ENCODE data around the gene USP8. TPM values are rescaled to one million over a fixed set of nuclear protein-coding genes. Genes with fewer than 3 reads are reported as not detected.
"Not testable (repeated sequence)": the region's sequence is repeated elsewhere in the genome, so short reads cannot be mapped to it uniquely, and the experiment has no call there.

Gene USP8
- total RNA-seq, 1 experiment from 2014 or later, result 62.1 TPM

- Histone ChIP-seq H3K4me3 (ENCODE audit: low read length) (peak overlapping the region; percentile 81), H3K79me2 (ENCODE audit: low read length) (peaks cover 65% of the 10 kb centered on the region), H3K4me2 (ENCODE audit: low read depth, low read length, poor library complexity, severe bottlenecking) (peak overlapping the region; percentile 98), H3K4me1 (ENCODE audit: low read length) (peaks cover 23% of the 10 kb centered on the region), H3K9ac (ENCODE audit: low read length) (peak overlapping the region; percentile 79)
- H3K36me3 ChIP-seq (ENCODE audit: insufficient read depth, low read length); H3K27ac ChIP-seq (ENCODE audit: low read length); H2AFZ ChIP-seq (ENCODE audit: low read length); H3K27me3 ChIP-seq (ENCODE audit: low read length); H3K9me2 ChIP-seq (replicated peaks; ENCODE audit: insufficient read depth, low read length); H4K20me1 ChIP-seq (ENCODE audit: insufficient read depth, low read depth, low read length); DNase-seq; H3K9me3 ChIP-seq (ENCODE audit: low read length): not testable (repeated sequence)
Observed at GRCh38 chr15:50425678-50426246, 1.6 kb downstream of the USP8 start.

- Histone ChIP-seq H2AFZ (ENCODE audit: low read length) (no peak overlapping the region), H3K4me2 (ENCODE audit: low read depth, low read length, poor library complexity, severe bottlenecking) (no peak overlapping the region), H4K20me1 (ENCODE audit: insufficient read depth, low read depth, low read length) (0 out of 2 replicates have a peak, but pooled peaks cover 4% of the 10 kb centered on the region), H3K79me2 (ENCODE audit: low read length) (peaks cover 71% of the 10 kb centered on the region), H3K9me2 (replicated peaks; ENCODE audit: insufficient read depth, low read length) (no peaks in the 10 kb centered on the region), H3K27me3 (ENCODE audit: low read length) (no peaks in the 10 kb centered on the region), H3K27ac (ENCODE audit: low read length) (no peak overlapping the region), H3K9ac (ENCODE audit: low read length) (no peak overlapping the region), H3K4me1 (ENCODE audit: low read length) (peaks cover 23% of the 10 kb centered on the region), H3K36me3 (ENCODE audit: insufficient read depth, low read length) (peaks cover 4% of the 10 kb centered on the region; the same call in 1 of the 2 replicates), H3K9me3 (ENCODE audit: low read length) (no peaks in the 10 kb centered on the region), H3K4me3 (ENCODE audit: low read length) (no peak overlapping the region)
- DNase-seq, result no peak
Observed at GRCh38 chr15:50426428-50426827, 2.2 kb downstream of the USP8 start.

GRCh38 chr15:50431204-50431603, 7.0 kb downstream of the USP8 start:
- Histone ChIP-seq H3K4me2 (ENCODE audit: low read depth, low read length, poor library complexity, severe bottlenecking) (no peak overlapping the region), H3K79me2 (ENCODE audit: low read length) (peaks cover 99% of the 10 kb centered on the region), H3K9ac (ENCODE audit: low read length) (no peak overlapping the region), H2AFZ (ENCODE audit: low read length) (no peak overlapping the region), H3K9me2 (replicated peaks; ENCODE audit: insufficient read depth, low read length) (no peaks in the 10 kb centered on the region), H3K27me3 (ENCODE audit: low read length) (no peaks in the 10 kb centered on the region), H4K20me1 (ENCODE audit: insufficient read depth, low read depth, low read length) (no peaks in the 10 kb centered on the region), H3K4me3 (ENCODE audit: low read length) (no peak overlapping the region), H3K36me3 (ENCODE audit: insufficient read depth, low read length) (peaks cover 10% of the 10 kb centered on the region; the same call in 1 of the 2 replicates), H3K4me1 (ENCODE audit: low read length) (peaks cover 7% of the 10 kb centered on the region; the same call in 1 of the 2 replicates), H3K27ac (ENCODE audit: low read length) (no peak overlapping the region), H3K9me3 (ENCODE audit: low read length) (no peaks in the 10 kb centered on the region)
- peak; percentile 29 for DNase-seq

- Histone ChIP-seq H3K36me3 (ENCODE audit: insufficient read depth, low read length) (peaks cover 10% of the 10 kb centered on the region; the same call in 1 of the 2 replicates), H3K27ac (ENCODE audit: low read length) (no peak overlapping the region), H4K20me1 (ENCODE audit: insufficient read depth, low read depth, low read length) (no peaks in the 10 kb centered on the region), H3K9me3 (ENCODE audit: low read length) (no peaks in the 10 kb centered on the region), H3K4me1 (ENCODE audit: low read length) (peaks cover 4% of the 10 kb centered on the region; the same call in 1 of the 2 replicates), H3K4me3 (ENCODE audit: low read length) (no peak overlapping the region), H3K79me2 (ENCODE audit: low read length) (peaks cover 99% of the 10 kb centered on the region), H2AFZ (ENCODE audit: low read length) (no peak overlapping the region), H3K4me2 (ENCODE audit: low read depth, low read length, poor library complexity, severe bottlenecking) (no peak overlapping the region), H3K27me3 (ENCODE audit: low read length) (no peaks in the 10 kb centered on the region), H3K9ac (ENCODE audit: low read length) (no peak overlapping the region), H3K9me2 (replicated peaks; ENCODE audit: insufficient read depth, low read length) (no peaks in the 10 kb centered on the region)
- no peak for DNase-seq
Observed at GRCh38 chr15:50432230-50432629, 8.0 kb downstream of the USP8 start.

- Histone ChIP-seq H3K9me2 (replicated peaks; ENCODE audit: insufficient read depth, low read length) (no peaks in the 10 kb centered on the region), H3K27ac (ENCODE audit: low read length) (no peak overlapping the region), H3K79me2 (ENCODE audit: low read length) (peaks cover 91% of the 10 kb centered on the region), H3K4me1 (ENCODE audit: low read length) (peaks cover 4% of the 10 kb centered on the region; the same call in 1 of the 2 replicates), H3K36me3 (ENCODE audit: insufficient read depth, low read length) (peaks cover 19% of the 10 kb centered on the region; the same call in 1 of the 2 replicates), H3K9ac (ENCODE audit: low read length) (no peak overlapping the region), H3K9me3 (ENCODE audit: low read length) (no peaks in the 10 kb centered on the region), H2AFZ (ENCODE audit: low read length) (no peak overlapping the region), H4K20me1 (ENCODE audit: insufficient read depth, low read depth, low read length) (0 out of 2 replicates have a peak, but pooled peaks cover 3% of the 10 kb centered on the region), H3K27me3 (ENCODE audit: low read length) (no peaks in the 10 kb centered on the region), H3K4me2 (ENCODE audit: low read depth, low read length, poor library complexity, severe bottlenecking) (no peak overlapping the region), H3K4me3 (ENCODE audit: low read length) (no peak overlapping the region)
- DNase-seq, result no peak
Observed at GRCh38 chr15:50435772-50436171, 11.6 kb downstream of the USP8 start.

- DNase-seq, result no peak
- no peak overlapping the region for H3K4me2 ChIP-seq (ENCODE audit: low read depth, low read length, poor library complexity, severe bottlenecking)
- no peak overlapping the region for H3K9ac ChIP-seq (ENCODE audit: low read length)
- peaks cover 4% of the 10 kb centered on the region; the same call in 1 of the 2 replicates for H3K4me1 ChIP-seq (ENCODE audit: low read length)
- no peaks in the 10 kb centered on the region for H3K9me2 ChIP-seq (replicated peaks; ENCODE audit: insufficient read depth, low read length)
- no peak overlapping the region for H3K4me3 ChIP-seq (ENCODE audit: low read length)
- H2AFZ ChIP-seq (ENCODE audit: low read length), result no peak overlapping the region
- peaks cover 19% of the 10 kb centered on the region; the same call in 1 of the 2 replicates for H3K36me3 ChIP-seq (ENCODE audit: insufficient read depth, low read length)
- 0 out of 2 replicates have a peak, but pooled peaks cover 3% of the 10 kb centered on the region for H4K20me1 ChIP-seq (ENCODE audit: insufficient read depth, low read depth, low read length)
- H3K79me2 ChIP-seq (ENCODE audit: low read length), result peaks cover 88% of the 10 kb centered on the region
- no peaks in the 10 kb centered on the region for H3K9me3 ChIP-seq (ENCODE audit: low read length)
- no peak overlapping the region for H3K27ac ChIP-seq (ENCODE audit: low read length)
- no peaks in the 10 kb centered on the region for H3K27me3 ChIP-seq (ENCODE audit: low read length)
Observed at GRCh38 chr15:50438251-50438650, 14.0 kb downstream of the USP8 start.

GRCh38 chr15:50440932-50441331, 16.7 kb downstream of the USP8 start:
- no peaks in the 10 kb centered on the region for H3K9me3 ChIP-seq (ENCODE audit: low read length)
- H3K79me2 ChIP-seq (ENCODE audit: low read length), result peaks cover 77% of the 10 kb centered on the region

GRCh38 chr15:50452927-50453326, 28.7 kb downstream of the USP8 start:
- no peaks in the 10 kb centered on the region for H3K27me3 ChIP-seq (ENCODE audit: low read length)
- H2AFZ ChIP-seq (ENCODE audit: low read length), result no peak overlapping the region
- H3K79me2 ChIP-seq (ENCODE audit: low read length), result peaks cover 60% of the 10 kb centered on the region
- peak; percentile 39 for DNase-seq
- no peak overlapping the region for H3K4me3 ChIP-seq (ENCODE audit: low read length)
- no peak overlapping the region for H3K27ac ChIP-seq (ENCODE audit: low read length)
- H4K20me1 ChIP-seq (ENCODE audit: insufficient read depth, low read depth, low read length), result no peaks in the 10 kb centered on the region
- H3K9me2 ChIP-seq (replicated peaks; ENCODE audit: insufficient read depth, low read length), result no peaks in the 10 kb centered on the region
- peaks cover 9% of the 10 kb centered on the region; the same call in 1 of the 2 replicates for H3K36me3 ChIP-seq (ENCODE audit: insufficient read depth, low read length)
- H3K4me1 ChIP-seq (ENCODE audit: low read length), result no peaks in the 10 kb centered on the region
- no peaks in the 10 kb centered on the region for H3K9me3 ChIP-seq (ENCODE audit: low read length)
- H3K9ac ChIP-seq (ENCODE audit: low read length), result no peak overlapping the region
- no peak overlapping the region for H3K4me2 ChIP-seq (ENCODE audit: low read depth, low read length, poor library complexity, severe bottlenecking)

More at GRCh38 chr15:50440932-50441331, 16.7 kb downstream of the USP8 start:
- 0 out of 2 replicates have a peak, but pooled peaks cover 3% of the 10 kb centered on the region for H4K20me1 ChIP-seq (ENCODE audit: insufficient read depth, low read depth, low read length)
- H2AFZ ChIP-seq (ENCODE audit: low read length), result no peak overlapping the region
- H3K27ac ChIP-seq (ENCODE audit: low read length), result no peak overlapping the region
- no peak for DNase-seq
- no peaks in the 10 kb centered on the region for H3K9me2 ChIP-seq (replicated peaks; ENCODE audit: insufficient read depth, low read length)
- H3K9ac ChIP-seq (ENCODE audit: low read length), result no peak overlapping the region
- no peaks in the 10 kb centered on the region for H3K27me3 ChIP-seq (ENCODE audit: low read length)
- peaks cover 20% of the 10 kb centered on the region; the same call in 1 of the 2 replicates for H3K36me3 ChIP-seq (ENCODE audit: insufficient read depth, low read length)
- H3K4me2 ChIP-seq (ENCODE audit: low read depth, low read length, poor library complexity, severe bottlenecking), result no peak overlapping the region
- peaks cover 4% of the 10 kb centered on the region for H3K4me1 ChIP-seq (ENCODE audit: low read length)
- no peak overlapping the region for H3K4me3 ChIP-seq (ENCODE audit: low read length)
